Activated CD4-positive, alpha-beta T cell treated with anti-CD3 and anti-CD28 coated beads, Interleukin-2, amount 10 ng/mL, durations not matched to agents 7 days and 5 days (primary cell): ENCODE data around the gene OAS2. TPM values are rescaled to one million over a fixed set of nuclear protein-coding genes. Genes with fewer than 3 reads are reported as not detected.

Experiments used
- CTCF ChIA-PET: fragments of 350-600 bp; sonication (Branson Sonifier 250); formaldehyde crosslinking; loops from one replicate; lab custom pipeline; 2021; ENCODE audit warnings: antibody characterized with exemption; lab: Charles Lee
- POLR2A ChIA-PET: fragments of 350-600 bp; sonication (Branson Sonifier 250); formaldehyde crosslinking; loops from one replicate; lab custom pipeline; 2021; ENCODE audit warnings: antibody characterized with exemption; lab: Charles Lee
- DNase-seq: peaks from one replicate; pipeline ENCODE4 v3.0.0-alpha.2; 2020
- H3K27ac Mint-ChIP-seq: one replicate; pipeline ENCODE4 v1.8.0; 2021; ENCODE audit warnings: mild to moderate bottlenecking, moderate library complexity, mixed read lengths
- H3K27me3 Mint-ChIP-seq: one replicate; pipeline ENCODE4 v1.8.0; 2021; ENCODE audit warnings: mixed read lengths
- H3K36me3 Mint-ChIP-seq: one replicate; pipeline ENCODE4 v1.8.0; 2021; ENCODE audit warnings: low read depth, mixed read lengths
- H3K4me1 Mint-ChIP-seq: one replicate; pipeline ENCODE4 v1.8.0; 2021; ENCODE audit warnings: mixed read lengths
- H3K4me3 Mint-ChIP-seq: one replicate; pipeline ENCODE4 v1.8.0; 2021; ENCODE audit warnings: mild to moderate bottlenecking, moderate library complexity, mixed read lengths
- H3K9me3 Mint-ChIP-seq: one replicate; pipeline ENCODE4 v1.8.0; 2021; ENCODE audit warnings: mixed read lengths
- total RNA-seq, 2 experiments: library from RNA; stranded (reverse); gene quantifications; one replicate each; pipeline ENCODE4 v1.2.3, GENCODE V29; 2021

The OAS2 gene
- total RNA-seq, 2 experiments from 2014 or later = 294 to 420 TPM

DNA sequence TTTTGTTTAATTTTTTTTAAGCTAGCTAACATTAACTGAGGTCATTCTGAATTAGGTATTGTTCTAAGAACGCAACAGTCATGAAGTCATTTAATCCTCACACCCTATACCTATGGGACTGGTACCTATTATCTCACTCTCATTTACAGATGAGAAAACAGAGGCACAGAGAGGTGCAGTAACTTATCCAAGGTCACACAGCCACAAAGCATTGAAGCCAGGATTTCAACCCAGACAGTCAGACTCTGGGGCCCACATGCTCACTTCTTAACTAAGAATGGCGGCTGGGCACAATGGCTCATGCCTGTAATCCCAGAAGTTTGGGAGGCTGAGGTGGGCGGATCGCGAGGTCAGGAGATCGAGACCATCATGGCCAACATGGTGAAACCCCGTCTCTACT lies 63.2 kb downstream of the OAS2 start:
- Mint-ChIP-seq H3K27me3 (peaks cover 2% of the 10 kb centered on the region), H3K27ac (no peak overlapping the region), H3K4me3 (no peak overlapping the region), H3K9me3 (no peaks in the 10 kb centered on the region), H3K36me3 (no peaks in the 10 kb centered on the region), H3K4me1 (no peaks in the 10 kb centered on the region)
- ChIA-PET POLR2A (no interaction called here), CTCF (no interaction called here)
- DNase-seq = no peak

DNA sequence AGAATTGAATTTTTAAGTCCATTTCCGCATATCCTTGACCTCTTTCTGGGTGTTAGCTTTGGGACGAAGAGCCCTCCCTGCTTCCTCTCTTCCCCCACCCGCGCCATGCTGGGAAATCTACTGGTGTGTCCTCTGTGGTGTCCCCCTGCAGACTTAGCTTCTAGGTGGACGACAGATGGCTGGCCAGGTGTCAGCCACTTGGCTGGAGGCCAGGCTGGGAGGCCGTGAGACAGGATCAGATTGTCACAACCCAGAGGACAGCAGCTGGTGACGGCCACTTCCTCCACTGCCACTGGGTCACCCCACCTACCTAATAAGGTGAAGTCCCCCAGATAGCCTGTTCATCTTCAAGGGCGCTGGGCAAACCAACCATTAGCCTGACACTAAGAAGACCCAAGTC lies 64.9 kb downstream of the OAS2 start:
- DNase-seq = no peak
- Mint-ChIP-seq H3K4me1 (no peaks in the 10 kb centered on the region), H3K4me3 (no peak overlapping the region), H3K9me3 (no peaks in the 10 kb centered on the region), H3K27ac (no peak overlapping the region), H3K27me3 (peaks cover 2% of the 10 kb centered on the region), H3K36me3 (no peaks in the 10 kb centered on the region)
- ChIA-PET POLR2A (no interaction called here), CTCF (interaction anchor here (0.5 to 1.8 kb wide), 2 partner anchors 11 to 131 kb away, joined by 3 read pairs; no protein-coding TSS in a partner anchor)

DNA sequence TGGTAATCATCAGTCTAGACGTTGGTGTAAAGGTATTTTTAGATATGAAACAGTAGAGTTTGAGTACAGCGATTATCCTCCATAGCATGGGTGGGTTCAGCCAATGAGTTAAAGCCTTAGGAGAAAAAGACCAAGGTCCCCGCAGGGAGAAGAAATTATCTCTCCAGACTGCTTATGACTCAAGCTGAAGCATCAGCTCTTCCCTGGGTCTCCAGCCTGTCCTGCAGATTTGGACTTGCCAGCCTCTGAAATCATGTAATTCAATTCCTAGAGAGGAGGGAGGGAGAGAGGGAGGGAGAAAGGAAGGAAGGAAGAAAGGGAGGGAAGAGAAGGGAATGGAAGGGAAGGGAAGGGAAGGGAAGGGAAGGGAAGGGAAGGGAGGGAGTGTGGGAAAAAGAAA lies 66.2 kb downstream of the OAS2 start:
- CTCF ChIA-PET = no interaction called here
- no peaks in the 10 kb centered on the region for H3K4me1 Mint-ChIP-seq

DNA sequence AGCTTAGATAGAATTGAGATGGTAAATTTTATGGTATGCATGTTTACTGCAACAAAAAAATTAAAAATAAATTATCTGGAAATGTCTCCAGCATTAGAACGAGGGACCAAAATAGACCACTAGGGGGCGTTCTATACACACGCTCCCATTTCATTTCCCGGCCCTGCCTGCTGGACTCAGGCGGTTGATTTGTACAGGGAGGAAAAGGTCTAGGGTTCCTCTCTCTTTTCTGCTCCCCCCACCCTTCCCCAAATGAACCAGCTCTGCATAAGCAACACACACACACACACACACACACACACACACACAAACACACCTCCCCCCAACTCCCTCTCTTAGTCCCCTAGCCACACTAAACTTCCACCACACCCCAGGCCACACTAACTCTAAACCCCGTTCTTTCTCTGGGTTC lies 70.4 kb downstream of the OAS2 start:
- H3K27ac Mint-ChIP-seq = no peak overlapping the region

More for the DNA sequence above, 66.2 kb downstream of the OAS2 start:
- POLR2A ChIA-PET = no interaction called here
- no peaks in the 10 kb centered on the region for H3K9me3 Mint-ChIP-seq
- H3K36me3 Mint-ChIP-seq = no peaks in the 10 kb centered on the region
- DNase-seq = no peak
- H3K27me3 Mint-ChIP-seq = peaks cover 2% of the 10 kb centered on the region
- no peak overlapping the region for H3K4me3 Mint-ChIP-seq
- H3K27ac Mint-ChIP-seq = no peak overlapping the region

DNA sequence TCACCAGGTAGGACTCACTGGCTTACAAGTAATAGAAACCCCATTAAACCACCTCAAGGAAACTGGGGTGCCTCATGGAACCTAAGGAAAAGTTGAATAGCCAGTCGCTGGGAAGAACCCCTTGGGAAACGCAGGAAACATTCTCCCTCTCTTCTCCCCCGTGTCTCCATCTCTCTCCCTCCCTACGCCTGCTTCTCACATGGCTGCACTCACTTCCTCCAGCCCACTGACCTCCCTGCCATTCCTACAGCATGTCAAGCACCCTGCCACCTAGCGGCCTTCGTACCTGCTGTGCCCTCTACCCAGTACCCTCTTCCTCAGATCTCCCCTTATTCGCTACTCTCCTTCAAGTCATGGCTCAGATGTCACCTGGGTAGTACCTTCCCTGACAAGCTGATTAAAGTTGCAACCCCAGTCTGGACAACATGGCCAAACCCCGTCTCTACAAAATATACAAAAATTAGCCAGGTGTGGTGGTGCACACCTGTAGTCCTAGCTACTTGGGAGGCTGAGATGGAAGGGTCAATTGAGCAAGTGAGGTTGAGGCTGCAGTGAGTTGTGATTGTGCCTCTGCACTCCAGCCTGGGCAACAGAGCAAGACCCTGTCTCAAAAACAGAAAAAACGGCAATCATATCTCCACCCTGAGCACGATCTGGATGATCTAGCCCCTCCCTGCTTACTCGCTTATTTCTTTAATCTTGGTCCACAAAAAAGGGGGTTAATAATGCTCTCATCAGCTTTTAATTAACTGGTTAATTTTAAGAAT lies 71.8 kb downstream of the OAS2 start:
- Mint-ChIP-seq H3K4me1 (no peaks in the 10 kb centered on the region), H3K4me3 (no peak overlapping the region), H3K36me3 (no peaks in the 10 kb centered on the region)

More for the DNA sequence above, 70.4 kb downstream of the OAS2 start:
- no peaks in the 10 kb centered on the region for H3K4me1 Mint-ChIP-seq
- no peaks in the 10 kb centered on the region for H3K9me3 Mint-ChIP-seq
- no peak overlapping the region for H3K4me3 Mint-ChIP-seq
- DNase-seq = peak; percentile 76
- ChIA-PET CTCF (interaction anchor here (0.8 to 1.5 kb wide), 10 partner anchors 12 to 178 kb away, joined by 3 to 4 read pairs (median 3); no protein-coding TSS in a partner anchor), POLR2A (no interaction called here)
- no peaks in the 10 kb centered on the region for H3K36me3 Mint-ChIP-seq
- H3K27me3 Mint-ChIP-seq = peaks cover 2% of the 10 kb centered on the region

DNA sequence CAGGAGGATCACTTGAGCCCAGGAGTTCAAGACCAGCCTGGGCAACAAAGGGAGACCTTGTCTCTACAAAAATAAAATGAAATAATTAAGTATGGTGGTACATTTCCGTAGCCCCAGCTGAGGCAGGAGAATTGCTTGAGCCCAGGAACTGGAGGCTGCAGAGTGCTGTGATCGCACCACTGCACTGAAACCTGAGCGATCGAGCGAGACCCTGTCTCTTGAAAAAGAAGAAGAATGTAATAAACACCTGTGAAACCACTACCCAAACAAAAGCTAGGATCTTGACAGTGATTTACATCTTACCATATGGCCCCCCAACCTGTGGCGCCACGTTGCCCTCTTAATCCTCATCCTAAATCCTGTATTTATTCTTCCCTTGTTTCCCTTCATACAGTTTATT lies 72.5 kb downstream of the OAS2 start:
- DNase-seq = no peak
- Mint-ChIP-seq H3K27me3 (peaks cover 7% of the 10 kb centered on the region), H3K4me1 (no peaks in the 10 kb centered on the region), H3K4me3 (no peak overlapping the region), H3K27ac (no peak overlapping the region), H3K36me3 (no peaks in the 10 kb centered on the region), H3K9me3 (no peaks in the 10 kb centered on the region)
- CTCF ChIA-PET = interaction anchor here (0.6 kb wide), 1 partner anchor 186 kb away, joined by 3 read pairs; no protein-coding TSS in a partner anchor
- POLR2A ChIA-PET = no interaction called here

More for the DNA sequence above, 71.8 kb downstream of the OAS2 start:
- Mint-ChIP-seq H3K27ac (no peak overlapping the region), H3K9me3 (no peaks in the 10 kb centered on the region), H3K27me3 (peaks cover 5% of the 10 kb centered on the region)
- ChIA-PET CTCF (interaction anchor here (0.6 to 1.4 kb wide), 3 partner anchors 20 to 186 kb away, joined by 3 read pairs; no protein-coding TSS in a partner anchor), POLR2A (no interaction called here)
- DNase-seq = no peak

DNA sequence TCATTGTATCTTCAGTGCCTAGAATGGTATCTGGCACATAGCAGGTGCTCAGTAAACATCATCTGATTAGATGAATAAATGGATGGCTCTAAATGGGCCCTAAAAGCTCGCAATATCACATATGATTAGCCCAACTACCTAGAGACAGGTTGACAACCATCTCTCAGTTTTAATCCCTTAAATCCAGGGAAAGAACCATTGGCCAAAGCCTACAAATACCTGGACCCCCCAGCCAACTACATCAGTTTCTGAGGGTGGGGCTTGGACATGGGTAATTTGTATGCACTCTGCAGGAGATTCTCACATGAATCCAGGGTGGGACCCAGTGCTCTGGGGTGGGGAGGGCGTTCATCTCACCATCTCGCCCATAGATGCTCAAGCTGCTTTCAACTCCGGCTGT lies 73.4 kb downstream of the OAS2 start:
- no peak overlapping the region for H3K27ac Mint-ChIP-seq
- DNase-seq = no peak

DNA sequence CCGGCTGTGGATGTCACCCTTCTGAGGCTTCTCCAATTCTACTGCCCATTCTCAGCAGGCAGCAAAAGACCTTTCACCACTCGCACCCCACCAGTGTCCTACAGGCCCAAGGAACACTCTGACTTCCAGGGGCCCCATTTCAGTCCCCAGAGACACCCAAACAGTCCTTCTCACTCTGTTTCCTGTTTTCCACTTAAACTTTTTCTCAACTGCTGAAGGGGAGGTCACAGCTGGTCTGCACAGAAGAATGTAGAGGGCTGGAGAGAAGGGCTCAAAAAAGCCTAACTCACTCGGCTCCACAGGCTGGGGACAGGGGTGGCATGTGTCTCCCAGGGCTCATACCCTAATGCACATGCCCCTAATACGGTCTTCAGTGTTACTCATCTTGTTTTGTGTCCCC lies 74.0 kb downstream of the OAS2 start:
- Mint-ChIP-seq H3K27ac (no peak overlapping the region), H3K9me3 (no peaks in the 10 kb centered on the region), H3K27me3 (peaks cover 11% of the 10 kb centered on the region), H3K4me1 (peaks cover 5% of the 10 kb centered on the region), H3K36me3 (no peaks in the 10 kb centered on the region), H3K4me3 (no peak overlapping the region)
- DNase-seq = no peak
- POLR2A ChIA-PET = no interaction called here
- CTCF ChIA-PET = no interaction called here

More for the DNA sequence above, 73.4 kb downstream of the OAS2 start:
- peaks cover 11% of the 10 kb centered on the region for H3K27me3 Mint-ChIP-seq
- H3K4me3 Mint-ChIP-seq = no peak overlapping the region
- peaks cover 5% of the 10 kb centered on the region for H3K4me1 Mint-ChIP-seq
- H3K9me3 Mint-ChIP-seq = no peaks in the 10 kb centered on the region
- H3K36me3 Mint-ChIP-seq = no peaks in the 10 kb centered on the region
- ChIA-PET POLR2A (no interaction called here), CTCF (no interaction called here)

DNA sequence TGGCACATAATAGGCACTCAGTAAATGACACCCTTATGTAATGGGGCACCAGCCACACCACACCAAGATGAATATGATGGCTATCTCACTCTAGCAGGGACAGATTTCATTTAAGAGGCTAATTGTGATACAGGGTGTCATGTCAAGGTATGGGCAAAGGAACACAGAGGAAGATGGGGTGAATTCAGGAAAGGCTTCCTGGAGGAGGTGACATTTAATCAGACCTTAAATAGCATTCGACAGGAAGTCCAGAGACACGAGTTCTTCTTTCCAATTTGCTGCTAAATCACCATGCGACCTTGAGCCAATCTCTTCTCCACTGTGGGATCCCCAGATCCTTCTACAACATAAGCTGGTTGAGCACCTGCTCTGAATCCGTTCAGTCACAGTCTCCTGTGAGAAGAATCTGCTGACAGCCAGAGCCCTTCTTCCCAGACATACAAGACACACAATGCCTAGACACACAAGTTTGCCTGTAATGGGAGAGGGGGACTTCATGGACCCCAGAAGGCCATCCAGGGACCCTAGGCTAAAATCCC lies 76.7 kb downstream of the OAS2 start:
- ChIA-PET POLR2A (no interaction called here), CTCF (interaction anchor here (2.0 kb wide), 1 partner anchor 62 kb away, joined by 4 read pairs; no protein-coding TSS in a partner anchor)
- Mint-ChIP-seq H3K27me3 (peaks cover 11% of the 10 kb centered on the region), H3K27ac (no peak overlapping the region), H3K36me3 (no peaks in the 10 kb centered on the region), H3K9me3 (no peaks in the 10 kb centered on the region), H3K4me1 (peaks cover 5% of the 10 kb centered on the region), H3K4me3 (no peak overlapping the region)
- DNase-seq = no peak

DNA sequence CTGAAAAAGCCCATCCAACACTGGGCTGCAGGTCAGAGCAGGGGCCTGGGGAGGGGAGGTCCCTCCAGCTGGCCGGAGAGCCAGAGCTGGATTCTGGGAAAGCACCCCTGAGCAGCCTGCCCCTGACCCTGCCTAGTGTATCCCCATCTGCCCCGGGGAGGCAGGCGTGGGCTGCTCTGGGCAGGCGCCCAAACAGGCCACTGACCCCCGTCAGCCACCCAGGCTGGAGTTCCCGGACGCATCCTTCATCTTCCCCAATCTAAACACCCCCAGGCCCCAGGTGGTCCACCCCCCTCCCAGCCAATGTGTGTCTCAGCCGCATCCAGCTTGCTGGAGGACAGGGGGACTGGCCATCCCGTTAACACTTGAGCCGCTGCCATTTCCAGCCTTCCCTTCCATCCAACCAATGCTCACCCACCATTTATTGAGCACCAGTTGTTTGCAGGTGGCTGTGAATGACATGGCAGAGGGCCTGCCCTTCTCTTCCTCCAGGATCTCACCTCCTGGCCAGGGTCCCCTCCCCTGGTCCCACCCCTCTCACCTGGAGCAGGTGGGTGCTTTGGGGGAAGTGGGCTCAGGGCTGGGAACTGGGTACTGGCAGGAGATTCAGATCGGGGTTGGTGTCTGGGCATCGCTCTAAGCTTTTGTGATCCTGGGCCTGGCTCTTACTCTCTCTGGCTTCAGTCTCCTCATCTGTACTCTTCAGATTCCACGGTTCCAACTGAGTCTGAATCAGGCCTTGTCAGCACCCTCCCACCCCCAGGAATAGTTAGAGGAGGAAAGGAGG lies 77.5 kb downstream of the OAS2 start:
- ChIA-PET POLR2A (no interaction called here), CTCF (interaction anchor here (2.0 kb wide), 1 partner anchor 63 kb away, joined by 4 read pairs; no protein-coding TSS in a partner anchor)
- Mint-ChIP-seq H3K27me3 (peaks cover 11% of the 10 kb centered on the region), H3K4me3 (peak overlapping the region; percentile 53), H3K27ac (no peak overlapping the region), H3K36me3 (no peaks in the 10 kb centered on the region), H3K4me1 (peaks cover 5% of the 10 kb centered on the region), H3K9me3 (no peaks in the 10 kb centered on the region)
- no peak for DNase-seq

DNA sequence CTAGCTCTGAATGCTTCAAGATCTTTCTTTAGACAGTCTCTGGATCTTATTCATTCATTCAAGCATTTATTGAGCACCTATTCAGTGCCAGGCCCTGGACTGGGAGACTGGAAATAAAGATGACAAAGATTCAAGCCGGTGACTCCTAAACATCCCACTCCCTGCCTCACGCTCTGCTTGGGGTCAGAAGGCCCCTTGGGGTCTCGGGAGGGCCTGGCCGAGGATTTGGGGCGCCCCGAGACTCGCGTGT lies 78.0 kb downstream of the OAS2 start:
- Mint-ChIP-seq H3K4me1 (peaks cover 5% of the 10 kb centered on the region), H3K9me3 (no peaks in the 10 kb centered on the region), H3K27ac (no peak overlapping the region), H3K4me3 (peak overlapping the region; percentile 53), H3K27me3 (peaks cover 11% of the 10 kb centered on the region), H3K36me3 (no peaks in the 10 kb centered on the region)
- no peak for DNase-seq
- ChIA-PET POLR2A (no interaction called here), CTCF (interaction anchor here (2.0 kb wide), 1 partner anchor 64 kb away, joined by 4 read pairs; no protein-coding TSS in a partner anchor)

DNA sequence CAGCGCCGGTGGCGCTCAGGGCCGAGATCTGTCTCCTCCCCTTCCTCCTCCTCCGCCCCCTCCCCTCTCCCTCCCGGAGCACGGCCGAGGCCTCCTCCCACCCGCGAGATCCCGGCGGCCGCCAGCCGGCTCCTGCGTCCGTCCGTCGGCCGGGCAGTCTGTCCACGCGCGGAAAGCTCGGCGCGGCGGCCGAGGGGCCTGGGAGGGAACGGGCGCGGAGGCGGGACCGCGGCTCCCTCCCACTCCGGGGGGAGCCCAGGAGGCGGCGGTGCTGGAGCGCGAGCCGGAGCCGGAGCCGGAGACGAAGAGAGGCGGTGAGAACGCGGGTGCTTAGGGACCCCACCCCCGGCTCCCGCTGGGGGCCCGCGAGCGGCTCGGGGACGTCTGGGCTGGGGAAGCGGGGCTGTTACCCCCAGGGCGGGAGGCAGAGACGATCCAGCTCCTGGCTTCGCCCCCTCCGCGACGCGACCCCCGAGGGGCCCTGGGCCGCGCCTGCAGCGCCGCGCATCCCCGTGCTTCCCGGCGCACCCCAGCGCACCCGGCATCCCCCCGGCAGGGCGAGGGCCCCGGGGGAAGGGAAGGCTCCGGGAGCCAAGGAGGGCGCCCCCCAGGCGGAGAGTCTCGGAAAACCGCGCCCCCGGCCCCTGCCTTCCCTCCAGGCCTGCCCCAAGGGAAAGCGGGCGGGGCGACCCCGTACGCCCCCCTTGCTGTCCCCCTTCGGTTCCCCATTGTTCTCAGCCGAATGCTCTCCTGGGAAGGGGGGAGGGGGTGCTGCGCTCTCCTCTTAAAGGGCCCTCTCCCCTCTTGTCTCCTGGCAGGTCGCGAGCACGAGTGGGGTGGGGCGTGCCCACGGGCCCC lies 78.5 kb downstream of the OAS2 start, which contains the start of gene DTX1:
TSS of gene DTX1 (plus strand) at position 100 of the 858 bp plus-strand sequence. CDS start 1,463 bp downstream, outside the sequence.
- POLR2A ChIA-PET = no interaction called here
- peak within 1 kb of the TSS; percentile 53 for H3K4me3 Mint-ChIP-seq
- no peak within 1 kb of the TSS for H3K27ac Mint-ChIP-seq
- peaks cover 5% of the 10 kb centered on the region for H3K4me1 Mint-ChIP-seq
- no peaks in the 10 kb centered on the region for H3K9me3 Mint-ChIP-seq
- no peak for DNase-seq
- H3K36me3 Mint-ChIP-seq = no peaks in the 10 kb centered on the region
- CTCF ChIA-PET = interaction anchor here (2.0 kb wide), 1 partner anchor 64 kb away, joined by 4 read pairs; no protein-coding TSS in a partner anchor
- peaks cover 11% of the 10 kb centered on the region for H3K27me3 Mint-ChIP-seq
